Keratinocyte (primary cell): ENCODE data around the gene TSGA10. TPM values are rescaled to one million over a fixed set of nuclear protein-coding genes. Genes with fewer than 3 reads are reported as not detected.

Source experiments
- DNase-seq: peaks from one replicate; pipeline ENCODE4 v3.0.0-alpha.2; 2011; ENCODE audit warnings: low read depth, missing footprints, low spot score
- FAIRE-seq: peaks from 2 replicates; lab custom pipeline; 2011; peaks lifted over from hg19 to GRCh38; lab: Jason Lieb, UNC
- H2AFZ ChIP-seq: 2 replicates; pipeline ENCODE4 v1.6.0; 2012; ENCODE audit warnings: low read length, control low read depth, inconsistent platforms; ENCODE audit not compliant: control insufficient read depth
- H3K27ac ChIP-seq: 2 replicates; pipeline ENCODE4 v1.5.1; 2011; ENCODE audit warnings: low read length; ENCODE audit not compliant: control insufficient read depth, insufficient read depth
- H3K27me3 ChIP-seq: 3 replicates; pipeline ENCODE4 v1.6.0; 2011; ENCODE audit warnings: low read length; ENCODE audit not compliant: control insufficient read depth, insufficient read depth; ENCODE audit errors: extremely low read depth
- H3K36me3 ChIP-seq, 2 experiments: 2 replicates in 1 of 2; 3 replicates in 1 of 2; pipeline ENCODE4 v1.5.1; 2011; ENCODE audit warnings: low read length in 2 of 2, mild to moderate bottlenecking in 1 of 2; ENCODE audit not compliant: control insufficient read depth in 2 of 2, insufficient read depth in 2 of 2; ENCODE audit errors: extremely low read depth in 1 of 2
- H3K4me1 ChIP-seq: 3 replicates; pipeline ENCODE4 v1.5.1; 2011; ENCODE audit warnings: low read length; ENCODE audit not compliant: control insufficient read depth, insufficient read depth; ENCODE audit errors: extremely low read depth
- H3K4me2 ChIP-seq: 3 replicates; pipeline ENCODE4 v1.6.0; 2011; ENCODE audit warnings: low read depth, low read length; ENCODE audit not compliant: control insufficient read depth, insufficient read depth; ENCODE audit errors: extremely low read depth
- H3K4me3 ChIP-seq, 3 experiments: fragments of 200-600 bp in 1 of 3; sonication (generic) in 1 of 3; 2 replicates in 2 of 3; 3 replicates in 1 of 3; pipeline ENCODE4 v1.5.1; 2011 to 2016; ENCODE audit warnings: low read length in 3 of 3, mild to moderate bottlenecking in 3 of 3, control low read depth in 2 of 3, inconsistent platforms in 1 of 3, low read depth in 1 of 3, mixed read lengths in 1 of 3, mixed run types in 1 of 3, moderate library complexity in 1 of 3; ENCODE audit not compliant: control insufficient read depth in 2 of 3, insufficient read depth in 2 of 3; ENCODE audit errors: extremely low read depth in 1 of 3
- H3K79me2 ChIP-seq: 2 replicates; pipeline ENCODE4 v1.6.0; 2012; ENCODE audit warnings: low read length; ENCODE audit not compliant: control insufficient read depth, insufficient read depth
- H3K9ac ChIP-seq: 3 replicates; pipeline ENCODE4 v1.6.0; 2011; ENCODE audit warnings: low read length; ENCODE audit not compliant: control insufficient read depth, insufficient read depth; ENCODE audit errors: extremely low read depth
- H3K9me1 ChIP-seq: 3 replicates; pipeline ENCODE4 v1.6.0; 2011; ENCODE audit warnings: low read length; ENCODE audit not compliant: control insufficient read depth, insufficient read depth; ENCODE audit errors: extremely low read depth
- H3K9me3 ChIP-seq: 2 replicates; pipeline ENCODE4 v1.5.1; 2012; ENCODE audit warnings: low read depth, low read length; ENCODE audit not compliant: control insufficient read depth
- H4K20me1 ChIP-seq: 3 replicates; pipeline ENCODE4 v1.6.0; 2011; ENCODE audit warnings: low read length; ENCODE audit not compliant: control insufficient read depth, insufficient read depth; ENCODE audit errors: extremely low read depth
- CTCF ChIP-seq, 3 experiments: IDR thresholded peaks in 1 of 3; conservative IDR thresholded peaks in 1 of 3; optimal IDR thresholded peaks in 1 of 3; 2 replicates in 2 of 3; 3 replicates in 1 of 3; pipeline versions ENCODE3 to v1.5.1; 2011; ENCODE audit warnings: low read length in 3 of 3, mild to moderate bottlenecking in 3 of 3, moderate library complexity in 2 of 3, control low read depth in 1 of 3, inconsistent platforms in 1 of 3; ENCODE audit not compliant: insufficient read depth in 2 of 3; ENCODE audit errors: extremely low read depth in 1 of 3
- EZH2 ChIP-seq: IDR thresholded peaks from one replicate; pipeline ENCODE4 v1.6.1; 2012; ENCODE audit warnings: inconsistent platforms, mild to moderate bottlenecking, low read length, moderate library complexity
- dilution Hi-C: fragments of 300-500 bp; cut with MboI; formaldehyde crosslinking; loops from one replicate; pipeline ENCODE4 v1.7.0; 2020; ENCODE audit warnings: low sequenced_read_pairs; ENCODE audit not compliant: extremely low pct_ligation_motif_present
- polyA plus RNA-seq, 5 experiments: library from polyadenylated mRNA; depleted of rRNA in 3 of 5; stranded (reverse) in 3 of 5; stranded (forward) in 1 of 5; unstranded in 1 of 5; fragments of >200 nt; gene quantifications; 1 replicate in 1 of 5; 2 replicates in 3 of 5; 3 replicates in 1 of 5; pipeline versions ENCODE4 v1.2.1 to v1.2.3, GENCODE V29; 2011 to 2012; ENCODE audit warnings: missing spikeins in 2 of 5, low read depth in 1 of 5, low replicate concordance in 1 of 5

The TSGA10 gene
- polyA plus RNA-seq, 1 donor (not counting 4 experiments of a cell fraction or from before 2014, with no cell fraction given): 2.4 TPM

- Histone ChIP-seq H3K4me1 (no peaks in the 10 kb centered on the region), H3K27ac (no peak overlapping the region), H3K4me3 (no peak overlapping the region), H3K9me1 (no peaks in the 10 kb centered on the region), H3K36me3 (no peaks in the 10 kb centered on the region), H2AFZ (no peak overlapping the region), H3K27me3 (no peaks in the 10 kb centered on the region), H3K9me3 (no peaks in the 10 kb centered on the region), H3K79me2 (no peaks in the 10 kb centered on the region), H3K4me2 (no peak overlapping the region), H3K9ac (no peak overlapping the region), H4K20me1 (no peaks in the 10 kb centered on the region)
- TF ChIP-seq CTCF (optimal IDR thresholded peaks at IDR 0.05 in 1 of 3, IDR thresholded peaks at IDR 0.05 in 1 of 3, conservative IDR thresholded peaks at IDR 0.05 in 1 of 3; ENCODE audit: extremely low read depth in 1 of 3, insufficient read depth in 2 of 3, low read length in 3 of 3): no peak
- TF ChIP-seq EZH2: no peak
- dilution Hi-C loops: no loop called here
- FAIRE-seq (no peak), DNase-seq (no peak)
Observed at GRCh38 chr2:98952966-98953365, 201.8 kb downstream of the TSGA10 start.

GRCh38 chr2:98948956-98949739 lies 205.6 kb downstream of the TSGA10 start:
- Histone ChIP-seq H3K4me3 (no peak overlapping the region), H3K27ac (no peak overlapping the region), H2AFZ (no peak overlapping the region), H3K9me1 (no peaks in the 10 kb centered on the region), H3K9me3 (no peaks in the 10 kb centered on the region), H4K20me1 (no peaks in the 10 kb centered on the region), H3K4me1 (no peaks in the 10 kb centered on the region), H3K27me3 (no peaks in the 10 kb centered on the region), H3K79me2 (no peaks in the 10 kb centered on the region), H3K9ac (no peak overlapping the region), H3K36me3 (no peaks in the 10 kb centered on the region), H3K4me2 (no peak overlapping the region)
- FAIRE-seq (no peak), DNase-seq (no peak)
- dilution Hi-C loops: no loop called here
- TF ChIP-seq EZH2: no peak
- no peak for TF ChIP-seq CTCF (optimal IDR thresholded peaks at IDR 0.05 in 1 of 3, IDR thresholded peaks at IDR 0.05 in 1 of 3, conservative IDR thresholded peaks at IDR 0.05 in 1 of 3; ENCODE audit: extremely low read depth in 1 of 3, insufficient read depth in 2 of 3, low read length in 3 of 3)
